Fibroblast of peridontal ligament (primary cell): ENCODE results near the gene RAPGEF2.

Experiments
- DNase-seq: peaks from one replicate; pipeline ENCODE4 v3.0.0-alpha.2; 2010; ENCODE audit errors: extremely low read depth

RAPGEF2 gene

GRCh38 chr4:159279084-159279483 is 176.2 kb downstream of the RAPGEF2 start:
- DNase-seq = no peak

- DNase-seq = no peak
Observed at GRCh38 chr4:159280442-159281172, 177.7 kb downstream of the RAPGEF2 start.

- DNase-seq = no peak
Observed at GRCh38 chr4:159281771-159282170, 178.9 kb downstream of the RAPGEF2 start.

- DNase-seq = no peak
Observed at GRCh38 chr4:159282329-159282728, 179.4 kb downstream of the RAPGEF2 start.

GRCh38 chr4:159282944-159283343 is 180.1 kb downstream of the RAPGEF2 start:
- no peak for DNase-seq

- peak; percentile 41 for DNase-seq
Observed at GRCh38 chr4:159283696-159284095, 180.8 kb downstream of the RAPGEF2 start.

- DNase-seq = no peak
Observed at GRCh38 chr4:159284113-159284512, 181.2 kb downstream of the RAPGEF2 start.

GRCh38 chr4:159284733-159285132 is 181.9 kb downstream of the RAPGEF2 start:
- DNase-seq = no peak

- DNase-seq = no peak
Observed at GRCh38 chr4:159287767-159288166, 184.9 kb downstream of the RAPGEF2 start.

GRCh38 chr4:159289682-159290081 is 186.8 kb downstream of the RAPGEF2 start:
- DNase-seq = no peak

GRCh38 chr4:159290321-159291030 is 187.6 kb downstream of the RAPGEF2 start:
- DNase-seq = no peak

GRCh38 chr4:159291176-159291575 is 188.3 kb downstream of the RAPGEF2 start:
- no peak for DNase-seq

- DNase-seq = no peak
Observed at GRCh38 chr4:159292137-159292896, 189.4 kb downstream of the RAPGEF2 start.

GRCh38 chr4:159293811-159294515 is 191.1 kb downstream of the RAPGEF2 start:
- DNase-seq = no peak

- peak; percentile 67 for DNase-seq
Observed at GRCh38 chr4:159296061-159296460, 193.2 kb downstream of the RAPGEF2 start.

- DNase-seq = peak; percentile 28
Observed at GRCh38 chr4:159297091-159297490, 194.2 kb downstream of the RAPGEF2 start.

GRCh38 chr4:159298502-159298901 is 195.6 kb downstream of the RAPGEF2 start:
- DNase-seq = peak; percentile 81

- no peak for DNase-seq
Observed at GRCh38 chr4:159303435-159303834, 200.6 kb downstream of the RAPGEF2 start.

GRCh38 chr4:159305129-159305528 is 202.2 kb downstream of the RAPGEF2 start:
- DNase-seq = no peak

GRCh38 chr4:159307929-159308328 is 205.1 kb downstream of the RAPGEF2 start:
- no peak for DNase-seq

GRCh38 chr4:159308566-159309340 is 205.9 kb downstream of the RAPGEF2 start:
- peak; percentile 33 for DNase-seq
